IMR-90 (cell line): ENCODE results near the gene GH2.

Experiments
- BHLHE40 ChIP-seq: fragments of 150-350 bp; IDR thresholded peaks from 2 replicates; pipeline ENCODE4 v1.6.1; 2016; ENCODE audit warnings: mild to moderate bottlenecking, low read depth, low read length
- POLR2A ChIP-seq: IDR thresholded peaks from 2 replicates; pipeline ENCODE4 v1.6.1; 2012; ENCODE audit warnings: mild to moderate bottlenecking, low read depth, low read length
- RAD21 ChIP-seq: IDR thresholded peaks from 2 replicates; pipeline ENCODE4 v1.6.1; 2012; ENCODE audit warnings: low read length, improper control_type of control experiment
- RFX5 ChIP-seq: IDR thresholded peaks from 2 replicates; pipeline ENCODE4 v1.8.0; 2012; ENCODE audit warnings: low read depth, mild to moderate bottlenecking, low read length, moderate library complexity
- SMC3 ChIP-seq: fragments of 150-350 bp; IDR thresholded peaks from 2 replicates; pipeline ENCODE4 v1.6.1; 2016; ENCODE audit warnings: low read depth, mild to moderate bottlenecking, antibody characterized with exemption, low read length, moderate library complexity
- TF ChIP-seq, protein P1 (sequence below): conservative IDR thresholded peaks from 2 replicates; pipeline ENCODE4 v1.5.1; 2012; ENCODE audit warnings: mild to moderate bottlenecking, low read depth, low read length, improper control_type of control experiment
- TF ChIP-seq, protein P2 (sequence below): fragments of 150-350 bp; IDR thresholded peaks from 2 replicates; pipeline ENCODE4 v1.6.1; 2017; ENCODE audit warnings: mild to moderate bottlenecking, antibody characterized with exemption, low read length, low read depth

GRCh38 chr17:63911041-63911635 is 29.4 kb upstream of the GH2 start, which contains the start of gene CSHL1:
- TF ChIP-seq, protein P1, sequence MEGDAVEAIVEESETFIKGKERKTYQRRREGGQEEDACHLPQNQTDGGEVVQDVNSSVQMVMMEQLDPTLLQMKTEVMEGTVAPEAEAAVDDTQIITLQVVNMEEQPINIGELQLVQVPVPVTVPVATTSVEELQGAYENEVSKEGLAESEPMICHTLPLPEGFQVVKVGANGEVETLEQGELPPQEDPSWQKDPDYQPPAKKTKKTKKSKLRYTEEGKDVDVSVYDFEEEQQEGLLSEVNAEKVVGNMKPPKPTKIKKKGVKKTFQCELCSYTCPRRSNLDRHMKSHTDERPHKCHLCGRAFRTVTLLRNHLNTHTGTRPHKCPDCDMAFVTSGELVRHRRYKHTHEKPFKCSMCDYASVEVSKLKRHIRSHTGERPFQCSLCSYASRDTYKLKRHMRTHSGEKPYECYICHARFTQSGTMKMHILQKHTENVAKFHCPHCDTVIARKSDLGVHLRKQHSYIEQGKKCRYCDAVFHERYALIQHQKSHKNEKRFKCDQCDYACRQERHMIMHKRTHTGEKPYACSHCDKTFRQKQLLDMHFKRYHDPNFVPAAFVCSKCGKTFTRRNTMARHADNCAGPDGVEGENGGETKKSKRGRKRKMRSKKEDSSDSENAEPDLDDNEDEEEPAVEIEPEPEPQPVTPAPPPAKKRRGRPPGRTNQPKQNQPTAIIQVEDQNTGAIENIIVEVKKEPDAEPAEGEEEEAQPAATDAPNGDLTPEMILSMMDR = no peak
- TF ChIP-seq POLR2A = no peak
- TF ChIP-seq, protein P2, sequence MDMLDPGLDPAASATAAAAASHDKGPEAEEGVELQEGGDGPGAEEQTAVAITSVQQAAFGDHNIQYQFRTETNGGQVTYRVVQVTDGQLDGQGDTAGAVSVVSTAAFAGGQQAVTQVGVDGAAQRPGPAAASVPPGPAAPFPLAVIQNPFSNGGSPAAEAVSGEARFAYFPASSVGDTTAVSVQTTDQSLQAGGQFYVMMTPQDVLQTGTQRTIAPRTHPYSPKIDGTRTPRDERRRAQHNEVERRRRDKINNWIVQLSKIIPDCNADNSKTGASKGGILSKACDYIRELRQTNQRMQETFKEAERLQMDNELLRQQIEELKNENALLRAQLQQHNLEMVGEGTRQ = no peak
- no peak for TF ChIP-seq SMC3
- TF ChIP-seq BHLHE40 = no peak
- no peak for TF ChIP-seq RFX5
- TF ChIP-seq RAD21 = no peak
